GM12864 (cell line): Measurements from ENCODE around the gene DUSP7.
"Not testable (repeated sequence)": the region's sequence is repeated elsewhere in the genome, so short reads cannot be mapped to it uniquely, and the experiment has no call there.

Experiments
- DNase-seq: peaks from one replicate; pipeline ENCODE4 v3.0.0-alpha.2; 2011; ENCODE audit warnings: low read depth
- H3K4me3 ChIP-seq: 2 replicates; pipeline ENCODE4 v1.5.1; 2011; ENCODE audit warnings: mild to moderate bottlenecking, low read depth, low read length, control low read depth
- CTCF ChIP-seq: IDR thresholded peaks from 2 replicates; pipeline ENCODE4 v1.5.1; 2011; ENCODE audit warnings: low read depth, mild to moderate bottlenecking, moderate library complexity, low read length, control low read depth, inconsistent platforms; ENCODE audit errors: missing control alignments

Gene DUSP7

GRCh38 chr3:52047295-52047960 lies 8.9 kb downstream of the DUSP7 start:
- no peak for DNase-seq
- no peak for TF ChIP-seq CTCF
- H3K4me3 ChIP-seq, result no peak overlapping the region

GRCh38 chr3:52046902-52047239 lies 9.5 kb downstream of the DUSP7 start:
- DNase-seq, result no peak
- no peak for TF ChIP-seq CTCF
- no peak overlapping the region for H3K4me3 ChIP-seq

GRCh38 chr3:52046186-52046901 lies 10.0 kb downstream of the DUSP7 start:
- no peak for TF ChIP-seq CTCF
- no peak for DNase-seq
- no peak overlapping the region for H3K4me3 ChIP-seq

GRCh38 chr3:52044869-52045619 lies 11.3 kb downstream of the DUSP7 start:
- no peak for DNase-seq
- no peak overlapping the region for H3K4me3 ChIP-seq
- TF ChIP-seq CTCF, result no peak

- no peak for DNase-seq
- no peak for TF ChIP-seq CTCF
- H3K4me3 ChIP-seq, result no peak overlapping the region
Observed at GRCh38 chr3:52043750-52044149, 12.6 kb downstream of the DUSP7 start.

GRCh38 chr3:52043039-52043438 lies 13.3 kb downstream of the DUSP7 start:
- DNase-seq, H3K4me3 ChIP-seq: not testable (repeated sequence)

GRCh38 chr3:52041118-52041731 lies 15.1 kb downstream of the DUSP7 start:
- no peak overlapping the region for H3K4me3 ChIP-seq
- DNase-seq, result no peak
- TF ChIP-seq CTCF, result no peak
